SK-N-SH (cell line): ENCODE data around the gene SETD1B. TPM values are rescaled to one million over a fixed set of nuclear protein-coding genes. Genes with fewer than 3 reads are reported as not detected.

Source experiments
- CTCF ChIA-PET: fragments of 300-600, 350-600 bp; formaldehyde crosslinking; extraction: SDS; loops from one replicate; lab custom pipeline; 2021; lab: Yijun Ruan, JAX
- POLR2A ChIA-PET: fragments of 350-600 bp; sonication (Branson Sonifier 250); formaldehyde crosslinking; extraction: SDS; loops from one replicate; lab custom pipeline; 2020; ENCODE audit warnings: antibody characterized with exemption, inconsistent platforms; lab: Yijun Ruan, JAX
- DNase-seq: peaks from one replicate; pipeline ENCODE4 v3.0.0; 2012
- H2AFZ ChIP-seq: fragments of 200-600 bp; sonication (generic); 2 replicates; pipeline ENCODE4 v1.8.1; 2016; ENCODE audit warnings: antibody characterized with exemption, mild to moderate bottlenecking, low read depth
- H3F3A ChIP-seq: fragments of 200-600 bp; sonication (generic); replicated peaks from 2 replicates; pipeline ENCODE3; 2016; ENCODE audit warnings: antibody characterized with exemption, mild to moderate bottlenecking; ENCODE audit not compliant: insufficient read depth
- H3K27ac ChIP-seq, 2 experiments: fragments of 200-500 bp in 1 of 2; fragments of 200-600 bp in 1 of 2; sonication (Bioruptor generic) in 1 of 2; sonication (generic), shearing (Covaris generic) in 1 of 2; 2 replicates each; pipeline versions ENCODE4 v1.5.1 to v1.6.1; 2014 to 2016; ENCODE audit warnings: low read depth in 2 of 2, inconsistent platforms in 1 of 2, low read length in 1 of 2, mild to moderate bottlenecking in 1 of 2, mixed read lengths in 1 of 2
- H3K27me3 ChIP-seq: fragments of 200-600 bp; sonication (generic), shearing (Covaris generic); 2 replicates; pipeline ENCODE4 v1.6.1; 2016; ENCODE audit warnings: mixed run types; ENCODE audit not compliant: insufficient read depth
- H3K36me3 ChIP-seq, 2 experiments: fragments of 200-500 bp in 1 of 2; fragments of 200-600 bp in 1 of 2; sonication (Bioruptor generic) in 1 of 2; sonication (generic) in 1 of 2; replicated peaks in 1 of 2; 2 replicates each; pipeline versions ENCODE3 to v1.5.1; 2014 to 2016; ENCODE audit warnings: low read length in 1 of 2, mild to moderate bottlenecking in 1 of 2; ENCODE audit not compliant: insufficient read depth in 2 of 2, control insufficient read depth in 1 of 2
- H3K4me1 ChIP-seq, 2 experiments: fragments of 200-500 bp in 1 of 2; fragments of 200-600 bp in 1 of 2; sonication (Bioruptor generic) in 1 of 2; sonication (generic), shearing (Covaris generic) in 1 of 2; 2 replicates each; pipeline versions ENCODE4 v1.5.1 to v1.6.1; 2014 to 2016; ENCODE audit warnings: low read depth in 1 of 2, low read length in 1 of 2, mixed run types in 1 of 2; ENCODE audit not compliant: insufficient read depth in 2 of 2, control insufficient read depth in 1 of 2
- H3K4me2 ChIP-seq: fragments of 200-600 bp; sonication (generic), shearing (Covaris generic); 2 replicates; pipeline ENCODE4 v1.6.1; 2017; ENCODE audit warnings: mixed run types
- H3K4me3 ChIP-seq, 2 experiments: fragments of 200-500 bp in 1 of 2; fragments of 200-600 bp in 1 of 2; sonication (Bioruptor generic) in 1 of 2; sonication (generic), shearing (Covaris generic) in 1 of 2; 2 replicates each; pipeline versions ENCODE4 v1.5.1 to v1.8.1; 2014 to 2016; ENCODE audit warnings: low read depth in 2 of 2, inconsistent platforms in 1 of 2, low read length in 1 of 2, mild to moderate bottlenecking in 1 of 2, mixed read lengths in 1 of 2, moderate library complexity in 1 of 2
- H3K79me2 ChIP-seq: fragments of 200-600 bp; sonication (generic); 2 replicates; pipeline ENCODE4 v1.8.1; 2017; ENCODE audit warnings: mild to moderate bottlenecking; ENCODE audit not compliant: insufficient read depth
- H3K9ac ChIP-seq: fragments of 200-600 bp; sonication (generic); 2 replicates; pipeline ENCODE4 v1.6.1; 2017; ENCODE audit warnings: mixed run types
- H3K9me2 ChIP-seq: fragments of 200-600 bp; sonication (generic); 2 replicates; pipeline ENCODE4 v1.6.1; 2017; ENCODE audit warnings: mixed run types
- H3K9me3 ChIP-seq: fragments of 200-600 bp; sonication (generic); 2 replicates; pipeline ENCODE4 v1.6.1; 2017; ENCODE audit warnings: mixed run types, mild to moderate bottlenecking, moderate library complexity
- H4K20me1 ChIP-seq: fragments of 200-600 bp; sonication (generic); 2 replicates; pipeline ENCODE4 v1.6.1; 2017; ENCODE audit warnings: mild to moderate bottlenecking, mixed run types; ENCODE audit not compliant: insufficient read depth
- CHD2 ChIP-seq: fragments of 150-350 bp; IDR thresholded peaks from 2 replicates; pipeline ENCODE4 v1.6.1; 2018; ENCODE audit warnings: low read length; ENCODE audit not compliant: partially characterized antibody
- ELF1 ChIP-seq: IDR thresholded peaks from 2 replicates; pipeline ENCODE4 v1.4.0; 2012
- FOSL2 ChIP-seq: IDR thresholded peaks from 2 replicates; pipeline ENCODE4 v1.4.0; 2012; ENCODE audit warnings: low read depth, mild to moderate bottlenecking, moderate library complexity, borderline replicate concordance
- MXI1 ChIP-seq: IDR thresholded peaks from 2 replicates; pipeline ENCODE4 v1.6.1; 2012; ENCODE audit warnings: mild to moderate bottlenecking, low read depth, low read length, improper control_type of control experiment
- POLR2AphosphoS5 ChIP-seq: IDR thresholded peaks from 2 replicates; pipeline ENCODE4 v1.6.1; 2012; ENCODE audit warnings: low read depth, low read length
- RAD21 ChIP-seq: IDR thresholded peaks from 2 replicates; pipeline ENCODE4 v1.6.1; 2012; ENCODE audit warnings: mild to moderate bottlenecking, low read length
- SMC3 ChIP-seq: IDR thresholded peaks from 2 replicates; pipeline ENCODE4 v1.6.1; 2012; ENCODE audit warnings: low read depth, low read length, improper control_type of control experiment
- WGBS: methylation state at CpG from one replicate; pipeline ENCODE4 v1.1.6; 2017; ENCODE audit warnings: low lambda C conversion rate; 5-methylcytosine and 5-hydroxymethylcytosine counted together
- polyA plus RNA-seq, 3 experiments: library from polyadenylated mRNA; depleted of rRNA; stranded (reverse); fragments of >200 nt; gene quantifications; 2 replicates each; pipeline ENCODE4 v1.2.3, GENCODE V29; 2012
- TF ChIP-seq, protein P1 (sequence below): fragments of 150-350 bp; IDR thresholded peaks from 2 replicates; pipeline ENCODE4 v1.6.1; 2017; ENCODE audit warnings: antibody characterized with exemption, low read length, low read depth, borderline replicate concordance
- TF ChIP-seq, protein P2 (sequence below): IDR thresholded peaks from 2 replicates; pipeline ENCODE4 v1.6.1; 2012; ENCODE audit warnings: mild to moderate bottlenecking, low read depth, low read length, moderate library complexity

SETD1B gene
- polyA plus RNA-seq, 1 of the 3 experiments (the other 2 are of a cell fraction): 2.0 TPM

DNA sequence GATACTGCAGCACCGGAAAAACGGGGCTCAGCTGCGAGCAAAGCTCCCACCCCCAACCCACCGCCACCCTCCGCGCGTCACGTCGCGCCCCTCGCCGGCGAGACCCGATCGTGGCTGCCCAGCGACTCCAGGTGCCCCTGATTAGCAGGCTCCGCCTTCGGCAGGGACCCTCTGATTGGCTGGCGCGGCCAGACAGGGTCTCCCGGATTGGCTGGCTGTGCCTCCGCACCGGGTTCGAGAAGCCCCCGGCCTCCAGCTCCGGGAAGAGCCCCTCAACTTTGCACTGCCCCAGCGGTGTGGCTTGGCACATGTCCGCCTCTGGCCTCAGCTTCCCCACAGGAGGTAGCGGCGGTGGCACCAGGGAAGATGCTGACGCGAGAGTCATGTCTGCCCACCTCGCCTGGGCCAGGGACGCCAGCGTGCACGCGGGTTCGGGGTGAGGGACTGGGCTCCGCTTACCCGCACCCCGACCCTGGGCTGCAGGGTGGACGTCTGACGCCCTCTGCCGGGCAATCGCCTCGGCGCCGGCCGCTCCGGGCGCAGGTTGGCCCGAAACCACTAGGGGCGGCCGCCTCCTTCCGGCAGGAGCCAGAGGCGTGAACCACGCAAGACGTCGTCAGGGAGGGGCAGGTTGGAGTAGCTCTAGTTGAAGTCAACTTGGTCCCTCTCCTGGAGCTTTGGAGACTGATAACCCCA, 9.8 kb upstream of the SETD1B start (continued):
- TF ChIP-seq CHD2 (peak; percentile 45), SMC3 (peak; percentile 89), MXI1 (peak; percentile 74; the same call in 1 of the 2 replicates), RAD21 (peak; percentile 83), ELF1 (peak; percentile 64; the same call in 1 of the 2 replicates)
- TF ChIP-seq, protein P1, sequence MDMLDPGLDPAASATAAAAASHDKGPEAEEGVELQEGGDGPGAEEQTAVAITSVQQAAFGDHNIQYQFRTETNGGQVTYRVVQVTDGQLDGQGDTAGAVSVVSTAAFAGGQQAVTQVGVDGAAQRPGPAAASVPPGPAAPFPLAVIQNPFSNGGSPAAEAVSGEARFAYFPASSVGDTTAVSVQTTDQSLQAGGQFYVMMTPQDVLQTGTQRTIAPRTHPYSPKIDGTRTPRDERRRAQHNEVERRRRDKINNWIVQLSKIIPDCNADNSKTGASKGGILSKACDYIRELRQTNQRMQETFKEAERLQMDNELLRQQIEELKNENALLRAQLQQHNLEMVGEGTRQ: no peak
- TF ChIP-seq, protein P2, sequence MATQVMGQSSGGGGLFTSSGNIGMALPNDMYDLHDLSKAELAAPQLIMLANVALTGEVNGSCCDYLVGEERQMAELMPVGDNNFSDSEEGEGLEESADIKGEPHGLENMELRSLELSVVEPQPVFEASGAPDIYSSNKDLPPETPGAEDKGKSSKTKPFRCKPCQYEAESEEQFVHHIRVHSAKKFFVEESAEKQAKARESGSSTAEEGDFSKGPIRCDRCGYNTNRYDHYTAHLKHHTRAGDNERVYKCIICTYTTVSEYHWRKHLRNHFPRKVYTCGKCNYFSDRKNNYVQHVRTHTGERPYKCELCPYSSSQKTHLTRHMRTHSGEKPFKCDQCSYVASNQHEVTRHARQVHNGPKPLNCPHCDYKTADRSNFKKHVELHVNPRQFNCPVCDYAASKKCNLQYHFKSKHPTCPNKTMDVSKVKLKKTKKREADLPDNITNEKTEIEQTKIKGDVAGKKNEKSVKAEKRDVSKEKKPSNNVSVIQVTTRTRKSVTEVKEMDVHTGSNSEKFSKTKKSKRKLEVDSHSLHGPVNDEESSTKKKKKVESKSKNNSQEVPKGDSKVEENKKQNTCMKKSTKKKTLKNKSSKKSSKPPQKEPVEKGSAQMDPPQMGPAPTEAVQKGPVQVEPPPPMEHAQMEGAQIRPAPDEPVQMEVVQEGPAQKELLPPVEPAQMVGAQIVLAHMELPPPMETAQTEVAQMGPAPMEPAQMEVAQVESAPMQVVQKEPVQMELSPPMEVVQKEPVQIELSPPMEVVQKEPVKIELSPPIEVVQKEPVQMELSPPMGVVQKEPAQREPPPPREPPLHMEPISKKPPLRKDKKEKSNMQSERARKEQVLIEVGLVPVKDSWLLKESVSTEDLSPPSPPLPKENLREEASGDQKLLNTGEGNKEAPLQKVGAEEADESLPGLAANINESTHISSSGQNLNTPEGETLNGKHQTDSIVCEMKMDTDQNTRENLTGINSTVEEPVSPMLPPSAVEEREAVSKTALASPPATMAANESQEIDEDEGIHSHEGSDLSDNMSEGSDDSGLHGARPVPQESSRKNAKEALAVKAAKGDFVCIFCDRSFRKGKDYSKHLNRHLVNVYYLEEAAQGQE: 0 out of 2 replicates have a peak, but pooled peaks have one; percentile 38

DNA sequence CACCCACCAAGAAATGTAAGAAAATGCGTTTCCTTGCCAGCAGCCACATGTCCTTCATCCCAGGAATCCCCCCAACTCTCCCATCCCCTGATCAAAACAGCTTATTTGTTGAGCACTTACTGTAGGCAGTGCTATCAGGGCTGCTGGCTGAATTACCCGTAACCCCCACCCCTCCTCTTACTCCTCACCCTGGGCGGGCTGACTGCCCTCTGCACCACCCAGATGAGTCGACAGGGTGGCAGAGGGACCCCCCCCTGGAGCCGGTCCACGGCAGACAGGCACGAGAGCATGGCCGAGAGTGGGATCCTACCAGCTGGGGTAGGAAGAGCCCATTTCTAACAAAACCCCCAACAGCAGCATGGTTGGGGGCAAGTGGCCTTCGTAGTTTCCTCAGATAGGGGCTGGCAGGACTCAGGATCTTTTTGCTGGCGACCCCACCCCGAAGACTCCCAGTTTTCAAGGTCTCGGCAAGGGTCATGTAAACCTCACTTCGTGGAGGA, 9.2 kb upstream of the SETD1B start:
- no peaks in the 10 kb centered on the region for H3K9me3 ChIP-seq
- TF ChIP-seq FOSL2 (no peak), POLR2AphosphoS5 (peak; percentile 12; the same call in 1 of the 2 replicates)
- 0% methylated on average over 3 of the region's 13 CpGs for WGBS
- peak overlapping the region; percentile 82 to 99 for H3K27ac ChIP-seq
- ChIA-PET POLR2A (interaction anchor here (1.5 to 7.0 kb wide), 9 partner anchors 9 to 94 kb away, joined by 4 to 79 read pairs (median 6); partner anchors contain the start of genes PSMD9, SETD1B and TMEM120B), CTCF (interaction anchor here (0.6 to 16.0 kb wide), 66 partner anchors 15 to 512 kb away, joined by 3 to 675 read pairs (median 5); partner anchors contain the start of genes BCL7A, HPD, PSMD9 and SETD1B)
- H2AFZ ChIP-seq: no peak overlapping the region; the same call in 1 of the 2 replicates
- H3K9ac ChIP-seq: peak overlapping the region; percentile 48; the same call in 1 of the 2 replicates
- H3K36me3 ChIP-seq: peaks cover 8 to 11% of the 10 kb centered on the region in 2 experiments
- H3K79me2 ChIP-seq: peaks cover 43% of the 10 kb centered on the region
- DNase-seq: peak; percentile 58
- H4K20me1 ChIP-seq: no peaks in the 10 kb centered on the region; the same call in 1 of the 2 replicates
- H3K4me2 ChIP-seq: peak overlapping the region; percentile 94
- no peaks in the 10 kb centered on the region for H3K9me2 ChIP-seq
- no peaks in the 10 kb centered on the region for H3K27me3 ChIP-seq
- peaks cover 40 to 67% of the 10 kb centered on the region in 2 experiments for H3K4me1 ChIP-seq
- H3K4me3 ChIP-seq: peak overlapping the region; percentile 54 to 61
- H3F3A ChIP-seq: peaks cover 40% of the 10 kb centered on the region
